HepG2 (cell line): ENCODE measurements around the gene MARK2. TPM values are rescaled to one million over a fixed set of nuclear protein-coding genes. Genes with fewer than 3 reads are reported as not detected.
A peak's percentile ranks its signal among the peaks of the same experiment; 100 is the strongest.

ENCODE experiments used
- CREB3 ChIP-seq: sonication (generic); formaldehyde crosslinking; IDR thresholded peaks from 2 replicates; pipeline ENCODE4 v1.5.0; 2020; ENCODE audit warnings: missing genetic modification reagents
- NRL ChIP-seq: sonication (generic); formaldehyde crosslinking; IDR thresholded peaks from 2 replicates; pipeline ENCODE4 v1.5.0; 2020; ENCODE audit warnings: missing genetic modification reagents, mild to moderate bottlenecking, moderate library complexity, borderline replicate concordance
- PHB2 ChIP-seq: fragments of 450-650 bp; IDR thresholded peaks from 2 replicates; pipeline ENCODE4 v1.6.1; 2018; ENCODE audit not compliant: partially characterized antibody
- POLR2AphosphoS2 ChIP-seq: IDR thresholded peaks from 2 replicates; pipeline ENCODE4 v1.6.1; 2011; ENCODE audit warnings: low read depth, low read length, improper control_type of control experiment
- RARA ChIP-seq: IDR thresholded peaks from 2 replicates; pipeline ENCODE4 v1.6.1; 2016; ENCODE audit warnings: missing genetic modification reagents, missing compliant biosample characterization
- RARG ChIP-seq: sonication (generic); formaldehyde crosslinking; IDR thresholded peaks from 2 replicates; pipeline ENCODE4 v1.4.0; 2020; ENCODE audit warnings: low read depth, mild to moderate bottlenecking, missing genetic modification reagents
- RFX5 ChIP-seq: IDR thresholded peaks from 2 replicates; pipeline ENCODE4 v1.6.1; 2011; ENCODE audit warnings: low read depth, low read length, improper control_type of control experiment
- STAG1 ChIP-seq: sonication (generic); formaldehyde crosslinking; IDR thresholded peaks from 2 replicates; pipeline ENCODE4 v1.4.0; 2020; ENCODE audit warnings: missing genetic modification reagents
- ZNF276 ChIP-seq: sonication (generic); formaldehyde crosslinking; IDR thresholded peaks from 2 replicates; pipeline ENCODE4 v1.4.0; 2020; ENCODE audit warnings: mild to moderate bottlenecking, low read depth, missing genetic modification reagents
- ZNF335 ChIP-seq: sonication (generic); formaldehyde crosslinking; IDR thresholded peaks from 2 replicates; pipeline ENCODE4 v1.4.0; 2020; ENCODE audit warnings: missing genetic modification reagents
- ZNF644 ChIP-seq: IDR thresholded peaks from 2 replicates; pipeline ENCODE4 v1.6.1; 2016; ENCODE audit warnings: low read depth
- ZNF7 ChIP-seq: IDR thresholded peaks from 2 replicates; pipeline ENCODE4 v1.6.1; 2016; ENCODE audit warnings: missing biosample characterization, missing genetic modification reagents
- ZNF710 ChIP-seq: sonication (generic); formaldehyde crosslinking; IDR thresholded peaks from 2 replicates; pipeline ENCODE4 v1.5.0; 2020; ENCODE audit warnings: mild to moderate bottlenecking, missing genetic modification reagents, borderline replicate concordance
- polyA plus RNA-seq, 8 experiments: library from polyadenylated mRNA; depleted of rRNA in 3 of 8; stranded (reverse) in 7 of 8; unstranded in 1 of 8; fragments of >200 nt; fragmentation: Illumina TruSeq in 4 of 8; extraction: Trizol in 4 of 8; gene quantifications; 2 replicates each; pipeline versions ENCODE4 v1.2.1 to v1.2.3, GENCODE V29; 2011 to 2016; ENCODE audit warnings: low read depth in 4 of 8, missing spikeins in 1 of 8, mixed read lengths in 1 of 8; ENCODE audit not compliant: insufficient read depth in 1 of 8
- total RNA-seq, 5 experiments: library from RNA; depleted of rRNA; stranded (reverse); fragments of >200 nt; fragmentation: Illumina TruSeq; extraction: Trizol; gene quantifications; 2 replicates each; pipeline ENCODE4 v1.2.3, GENCODE V29; 2016; ENCODE audit warnings: low read depth in 1 of 5
- TF ChIP-seq, protein P1 (sequence below): IDR thresholded peaks from 2 replicates; pipeline ENCODE4 v1.6.1; 2016; ENCODE audit warnings: control low read depth
- TF ChIP-seq, protein P2 (sequence below): IDR thresholded peaks from 2 replicates; pipeline ENCODE4 v1.6.1; 2018; ENCODE audit warnings: missing genetic modification reagents
- TF ChIP-seq, protein P3 (sequence below): sonication (generic); formaldehyde crosslinking; IDR thresholded peaks from 2 replicates; pipeline ENCODE4 v1.8.0; 2022; ENCODE audit warnings: mild to moderate bottlenecking, missing genetic modification reagents; ENCODE audit not compliant: insufficient replicate concordance
- TF ChIP-seq, protein P4 (sequence below): IDR thresholded peaks from 2 replicates; pipeline ENCODE4 v1.4.0; 2020; ENCODE audit warnings: mild to moderate bottlenecking, missing genetic modification reagents

MARK2 gene
- total and polyA plus RNA-seq, 2 of the 13 experiments (the other 11 are each of a cell fraction or from before 2014, with no cell fraction given) = 13.5 to 13.9 TPM

DNA sequence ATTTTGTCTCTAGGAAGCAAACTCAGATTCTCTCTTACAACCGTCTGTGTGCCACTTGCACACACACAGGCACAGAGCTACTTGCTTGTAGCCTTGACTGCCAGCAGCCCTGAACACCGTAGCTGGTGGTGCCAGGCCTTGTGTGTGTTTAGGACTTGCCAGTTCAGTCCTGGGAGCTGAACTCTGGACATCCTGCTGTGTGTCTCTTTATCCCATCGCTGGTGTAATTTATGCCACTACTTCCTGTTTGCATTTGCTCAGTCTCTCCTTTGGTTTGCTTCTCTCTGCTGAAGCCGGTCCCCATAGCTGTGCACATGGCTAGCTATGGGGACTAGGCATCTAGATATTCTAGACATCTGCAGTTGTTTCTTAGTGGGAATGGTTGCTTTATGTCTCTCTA is 24.0 kb downstream of the MARK2 start (continued):
- no peak for TF ChIP-seq PHB2
- TF ChIP-seq STAG1 = no peak
- TF ChIP-seq, protein P1, sequence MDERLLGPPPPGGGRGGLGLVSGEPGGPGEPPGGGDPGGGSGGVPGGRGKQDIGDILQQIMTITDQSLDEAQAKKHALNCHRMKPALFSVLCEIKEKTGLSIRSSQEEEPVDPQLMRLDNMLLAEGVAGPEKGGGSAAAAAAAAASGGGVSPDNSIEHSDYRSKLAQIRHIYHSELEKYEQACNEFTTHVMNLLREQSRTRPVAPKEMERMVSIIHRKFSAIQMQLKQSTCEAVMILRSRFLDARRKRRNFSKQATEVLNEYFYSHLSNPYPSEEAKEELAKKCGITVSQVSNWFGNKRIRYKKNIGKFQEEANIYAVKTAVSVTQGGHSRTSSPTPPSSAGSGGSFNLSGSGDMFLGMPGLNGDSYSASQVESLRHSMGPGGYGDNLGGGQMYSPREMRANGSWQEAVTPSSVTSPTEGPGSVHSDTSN = no peak
- TF ChIP-seq, protein P2, sequence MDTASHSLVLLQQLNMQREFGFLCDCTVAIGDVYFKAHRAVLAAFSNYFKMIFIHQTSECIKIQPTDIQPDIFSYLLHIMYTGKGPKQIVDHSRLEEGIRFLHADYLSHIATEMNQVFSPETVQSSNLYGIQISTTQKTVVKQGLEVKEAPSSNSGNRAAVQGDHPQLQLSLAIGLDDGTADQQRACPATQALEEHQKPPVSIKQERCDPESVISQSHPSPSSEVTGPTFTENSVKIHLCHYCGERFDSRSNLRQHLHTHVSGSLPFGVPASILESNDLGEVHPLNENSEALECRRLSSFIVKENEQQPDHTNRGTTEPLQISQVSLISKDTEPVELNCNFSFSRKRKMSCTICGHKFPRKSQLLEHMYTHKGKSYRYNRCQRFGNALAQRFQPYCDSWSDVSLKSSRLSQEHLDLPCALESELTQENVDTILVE (CRISPR knock-in tag) = peak; percentile 61
- TF ChIP-seq RFX5 = no peak
- no peak for TF ChIP-seq ZNF335 (CRISPR knock-in tag)
- no peak for TF ChIP-seq CREB3
- TF ChIP-seq, protein P3, sequence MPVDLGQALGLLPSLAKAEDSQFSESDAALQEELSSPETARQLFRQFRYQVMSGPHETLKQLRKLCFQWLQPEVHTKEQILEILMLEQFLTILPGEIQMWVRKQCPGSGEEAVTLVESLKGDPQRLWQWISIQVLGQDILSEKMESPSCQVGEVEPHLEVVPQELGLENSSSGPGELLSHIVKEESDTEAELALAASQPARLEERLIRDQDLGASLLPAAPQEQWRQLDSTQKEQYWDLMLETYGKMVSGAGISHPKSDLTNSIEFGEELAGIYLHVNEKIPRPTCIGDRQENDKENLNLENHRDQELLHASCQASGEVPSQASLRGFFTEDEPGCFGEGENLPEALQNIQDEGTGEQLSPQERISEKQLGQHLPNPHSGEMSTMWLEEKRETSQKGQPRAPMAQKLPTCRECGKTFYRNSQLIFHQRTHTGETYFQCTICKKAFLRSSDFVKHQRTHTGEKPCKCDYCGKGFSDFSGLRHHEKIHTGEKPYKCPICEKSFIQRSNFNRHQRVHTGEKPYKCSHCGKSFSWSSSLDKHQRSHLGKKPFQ (CRISPR knock-in tag) = no peak
- no peak for TF ChIP-seq RARG
- TF ChIP-seq RARA = peak; percentile 32; the same call in 1 of the 2 replicates
- TF ChIP-seq, protein P4, sequence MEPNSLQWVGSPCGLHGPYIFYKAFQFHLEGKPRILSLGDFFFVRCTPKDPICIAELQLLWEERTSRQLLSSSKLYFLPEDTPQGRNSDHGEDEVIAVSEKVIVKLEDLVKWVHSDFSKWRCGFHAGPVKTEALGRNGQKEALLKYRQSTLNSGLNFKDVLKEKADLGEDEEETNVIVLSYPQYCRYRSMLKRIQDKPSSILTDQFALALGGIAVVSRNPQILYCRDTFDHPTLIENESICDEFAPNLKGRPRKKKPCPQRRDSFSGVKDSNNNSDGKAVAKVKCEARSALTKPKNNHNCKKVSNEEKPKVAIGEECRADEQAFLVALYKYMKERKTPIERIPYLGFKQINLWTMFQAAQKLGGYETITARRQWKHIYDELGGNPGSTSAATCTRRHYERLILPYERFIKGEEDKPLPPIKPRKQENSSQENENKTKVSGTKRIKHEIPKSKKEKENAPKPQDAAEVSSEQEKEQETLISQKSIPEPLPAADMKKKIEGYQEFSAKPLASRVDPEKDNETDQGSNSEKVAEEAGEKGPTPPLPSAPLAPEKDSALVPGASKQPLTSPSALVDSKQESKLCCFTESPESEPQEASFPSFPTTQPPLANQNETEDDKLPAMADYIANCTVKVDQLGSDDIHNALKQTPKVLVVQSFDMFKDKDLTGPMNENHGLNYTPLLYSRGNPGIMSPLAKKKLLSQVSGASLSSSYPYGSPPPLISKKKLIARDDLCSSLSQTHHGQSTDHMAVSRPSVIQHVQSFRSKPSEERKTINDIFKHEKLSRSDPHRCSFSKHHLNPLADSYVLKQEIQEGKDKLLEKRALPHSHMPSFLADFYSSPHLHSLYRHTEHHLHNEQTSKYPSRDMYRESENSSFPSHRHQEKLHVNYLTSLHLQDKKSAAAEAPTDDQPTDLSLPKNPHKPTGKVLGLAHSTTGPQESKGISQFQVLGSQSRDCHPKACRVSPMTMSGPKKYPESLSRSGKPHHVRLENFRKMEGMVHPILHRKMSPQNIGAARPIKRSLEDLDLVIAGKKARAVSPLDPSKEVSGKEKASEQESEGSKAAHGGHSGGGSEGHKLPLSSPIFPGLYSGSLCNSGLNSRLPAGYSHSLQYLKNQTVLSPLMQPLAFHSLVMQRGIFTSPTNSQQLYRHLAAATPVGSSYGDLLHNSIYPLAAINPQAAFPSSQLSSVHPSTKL (CRISPR knock-in tag) = peak; percentile 58; the same call in 1 of the 2 replicates
- no peak for TF ChIP-seq NRL (CRISPR knock-in tag)
- TF ChIP-seq ZNF276 (CRISPR knock-in tag) = no peak
- 0 out of 2 replicates have a peak, but pooled peaks have one; percentile 44 for TF ChIP-seq ZNF710 (CRISPR knock-in tag)
- TF ChIP-seq POLR2AphosphoS2 = no peak
- 0 out of 2 replicates have a peak, but pooled peaks have one; percentile 56 for TF ChIP-seq ZNF644
- peak; percentile 80; the same call in 1 of the 2 replicates for TF ChIP-seq ZNF7 (CRISPR knock-in tag)
